GM12878 (cell line): Measurements from ENCODE around the gene ELANE. TPM values are rescaled to one million over a fixed set of nuclear protein-coding genes. Genes with fewer than 3 reads are reported as not detected.
A peak's percentile ranks its signal among the peaks of the same experiment; 100 is the strongest.

Source experiments
- ATAC-seq: fragments of 200-7000 bp; cut with Tn5 transposase; 3 replicates; pipeline ENCODE4 v1.9.1; 2020; ENCODE audit warnings: mild to moderate bottlenecking, moderate library complexity
- BruUV-seq: library from RNA; stranded (reverse); fragments of 400-500 nt; replicated peaks from 2 replicates; lab custom pipeline; 2021; lab: Mats Ljungman, UMichigan
- CTCF ChIA-PET: fragments of 300-600 bp; sonication (Branson Sonifier 250); formaldehyde crosslinking; extraction: SDS; loops from one replicate; lab custom pipeline; 2021; ENCODE audit warnings: inconsistent platforms; lab: Yijun Ruan, JAX
- POLR2A ChIA-PET: fragments of 350-600 bp; formaldehyde crosslinking; extraction: SDS; loops from one replicate; lab custom pipeline; 2021; ENCODE audit warnings: inconsistent platforms; lab: Charles Lee
- RAD21 ChIA-PET: fragments of 300-600 bp; sonication (Branson Sonifier 250); formaldehyde crosslinking; loops from one replicate; lab custom pipeline; 2023; ENCODE audit warnings: antibody characterized with exemption; ENCODE audit not compliant: unreplicated experiment; lab: Charles Lee
- SMC1A ChIA-PET: fragments of 300-600 bp; sonication (Branson Sonifier 250); formaldehyde crosslinking; loops from one replicate; lab custom pipeline; 2023; ENCODE audit not compliant: unreplicated experiment, uncharacterized antibody; lab: Charles Lee
- DNase-seq: peaks from one replicate; pipeline ENCODE4 v3.0.0-alpha.2; 2011; ENCODE audit warnings: low read depth, low spot score
- FAIRE-seq: peaks from 3 replicates; lab custom pipeline; 2011; peaks lifted over from hg19 to GRCh38; lab: Jason Lieb, UNC
- H2AFZ ChIP-seq: 2 replicates; pipeline ENCODE4 v1.6.0; 2011; ENCODE audit warnings: low read depth, low read length, control low read depth; ENCODE audit not compliant: control insufficient read depth
- H3K27ac ChIP-seq: 2 replicates; pipeline ENCODE4 v1.5.1; 2011; ENCODE audit warnings: control low read depth; ENCODE audit not compliant: control insufficient read depth, insufficient read depth
- H3K27me3 ChIP-seq, 2 experiments: replicated peaks in 1 of 2; 2 replicates each; pipeline versions ENCODE4 v1.6.0 to v1.6.1; 2011; ENCODE audit warnings: low read length in 1 of 2; ENCODE audit not compliant: control insufficient read depth in 2 of 2, insufficient read depth in 2 of 2
- H3K36me3 ChIP-seq, 2 experiments: 2 replicates each; pipeline ENCODE4 v1.5.1; 2011; ENCODE audit warnings: low read length in 1 of 2; ENCODE audit not compliant: control insufficient read depth in 2 of 2, insufficient read depth in 2 of 2
- H3K4me1 ChIP-seq: 2 replicates; pipeline ENCODE4 v1.6.1; 2011; ENCODE audit warnings: mild to moderate bottlenecking, low read length, moderate library complexity, mixed read lengths; ENCODE audit not compliant: control insufficient read depth, insufficient read depth
- H3K4me2 ChIP-seq: 2 replicates; pipeline ENCODE4 v1.6.0; 2011; ENCODE audit warnings: control low read depth; ENCODE audit not compliant: control insufficient read depth, insufficient read depth
- H3K4me3 ChIP-seq: fragments of 200-600 bp; sonication (generic); 2 replicates; pipeline ENCODE4 v1.5.1; 2016
- H3K79me2 ChIP-seq: 2 replicates; pipeline ENCODE4 v1.6.0; 2011; ENCODE audit warnings: low read length; ENCODE audit not compliant: control insufficient read depth, insufficient read depth
- H3K9ac ChIP-seq: 2 replicates; pipeline ENCODE4 v1.8.0; 2011; ENCODE audit warnings: low read length, control low read depth, mixed read lengths; ENCODE audit not compliant: control insufficient read depth, insufficient read depth
- H3K9me3 ChIP-seq: replicated peaks from 3 replicates; pipeline ENCODE4 v1.5.1; 2011; ENCODE audit warnings: mild to moderate bottlenecking, low read length; ENCODE audit not compliant: control insufficient read depth, insufficient read depth
- H4K20me1 ChIP-seq: 2 replicates; pipeline ENCODE4 v1.6.0; 2011; ENCODE audit not compliant: control insufficient read depth, insufficient read depth
- BCL11A ChIP-seq: IDR thresholded peaks from 2 replicates; pipeline ENCODE4 v1.6.1; 2011; ENCODE audit warnings: low read depth, low read length
- CBX5 ChIP-seq: sonication (generic); IDR thresholded peaks from 2 replicates; pipeline ENCODE4 v1.6.1; 2016; ENCODE audit warnings: low read depth, moderate library complexity, mild to moderate bottlenecking, inconsistent platforms
- LARP7 ChIP-seq: fragments of 450-650 bp; IDR thresholded peaks from 2 replicates; pipeline ENCODE4 v1.6.1; 2017; ENCODE audit warnings: mild to moderate bottlenecking
- MXI1 ChIP-seq: fragments of 150-350 bp; IDR thresholded peaks from 2 replicates; pipeline ENCODE4 v1.6.1; 2011; ENCODE audit warnings: low read depth, mild to moderate bottlenecking, inconsistent platforms, low read length, improper control_type of control experiment
- NBN ChIP-seq: fragments of 450-650 bp; IDR thresholded peaks from 2 replicates; pipeline ENCODE4 v1.6.1; 2016
- NFIC ChIP-seq: IDR thresholded peaks from 2 replicates; pipeline ENCODE4 v1.6.1; 2012; ENCODE audit warnings: low read depth, mild to moderate bottlenecking, inconsistent platforms, low read length, moderate library complexity
- NFYA ChIP-seq: IDR thresholded peaks from 2 replicates; pipeline ENCODE4 v1.6.1; 2011; ENCODE audit warnings: low read depth, mild to moderate bottlenecking, low read length, improper control_type of control experiment, borderline replicate concordance
- NFYB ChIP-seq: IDR thresholded peaks from 2 replicates; pipeline ENCODE4 v1.6.1; 2011; ENCODE audit warnings: low read depth, mild to moderate bottlenecking, low read length, improper control_type of control experiment, moderate library complexity; ENCODE audit not compliant: insufficient read depth
- RAD21 ChIP-seq: IDR thresholded peaks from 2 replicates; pipeline ENCODE4 v1.6.1; 2011; ENCODE audit warnings: mild to moderate bottlenecking, low read depth, low read length, moderate library complexity; ENCODE audit not compliant: insufficient read depth
- RCOR1 ChIP-seq: conservative IDR thresholded peaks from 2 replicates; pipeline ENCODE4 v1.6.1; 2012; ENCODE audit warnings: low read depth, low read length, improper control_type of control experiment
- SMAD5 ChIP-seq: IDR thresholded peaks from 2 replicates; pipeline ENCODE4 v1.6.1; 2016; ENCODE audit warnings: antibody characterized with exemption, low read depth
- SPI1 ChIP-seq: IDR thresholded peaks from 2 replicates; pipeline ENCODE4 v1.6.1; 2011; ENCODE audit warnings: low read depth, mild to moderate bottlenecking, low read length, moderate library complexity, borderline replicate concordance; ENCODE audit not compliant: insufficient read depth
- TBL1XR1 ChIP-seq: IDR thresholded peaks from 2 replicates; pipeline ENCODE4 v1.6.1; 2012; ENCODE audit warnings: low read depth, low read length, improper control_type of control experiment
- ZNF384 ChIP-seq: IDR thresholded peaks from 2 replicates; pipeline ENCODE4 v1.6.1; 2012; ENCODE audit warnings: low read depth, mild to moderate bottlenecking, low read length, improper control_type of control experiment, borderline replicate concordance
- WGBS: methylation state at CpG from one replicate; pipeline ENCODE4 v1.1.6; 2016; ENCODE audit warnings: low lambda C conversion rate; ENCODE audit not compliant: insufficient replicate concordance, insufficient coverage; ENCODE audit errors: missing lambda C conversion rate; 5-methylcytosine and 5-hydroxymethylcytosine counted together
- in situ Hi-C: fragments of 300-500 bp; cut with MboI; formaldehyde crosslinking; loops from 9 replicates; pipeline ENCODE4 v1.14.3; 2018; ENCODE audit warnings: mixed read lengths
- intact Hi-C: fragments of 100-400 bp; cut with micrococcal nuclease; formaldehyde crosslinking; loops from one replicate; pipeline ENCODE4 v1.14.2; 2022; ENCODE audit not compliant: unreplicated experiment
- polyA plus RNA-seq, 11 experiments: library from polyadenylated mRNA; depleted of rRNA in 4 of 11; unstranded in 6 of 11; stranded (reverse) in 5 of 11; fragments of >200 nt; fragmentation: Nextera tagmentation in 4 of 11; fragmentation: Illumina TruSeq in 1 of 11; extraction: Ambion mirVana in 4 of 11; extraction: Trizol in 1 of 11; gene quantifications; 1 replicate in 1 of 11; 2 replicates in 10 of 11; pipeline versions ENCODE4 v1.2.1 to v1.2.3, GENCODE V29; 2011 to 2016; ENCODE audit warnings: inconsistent platforms in 2 of 11, missing spikeins in 2 of 11, low read depth in 1 of 11
- total RNA-seq, 4 experiments: library from RNA; depleted of rRNA in 3 of 4; stranded (reverse); fragments of >200 nt in 3 of 4; fragmentation: Illumina TruSeq in 1 of 4; extraction: Trizol in 1 of 4; gene quantifications; 2 replicates each; pipeline versions ENCODE4 v1.2.1 to v1.2.3, GENCODE V29; 2013 to 2021

Gene ELANE
- total and polyA plus RNA-seq, 10 of the 15 experiments (the other 5 are each of a cell fraction or from before 2014, with no cell fraction given) = not detected

- H3K36me3 ChIP-seq = peaks cover 0 to 3% of the 10 kb centered on the region in 2 experiments; a peak in 3 of 4 replicates
- WGBS = 91% methylated on average over 18 of the region's 18 CpGs
- no peak overlapping the region for H3K4me3 ChIP-seq
- no TSS peak for BruUV-seq
- no peaks in the 10 kb centered on the region for H3K27me3 ChIP-seq
- no peak overlapping the region for H2AFZ ChIP-seq
- no peak for TF ChIP-seq LARP7
- no peak for TF ChIP-seq NFYB
- TF ChIP-seq RCOR1 = no peak
- no peak for TF ChIP-seq NBN
- TF ChIP-seq SMAD5 = no peak
- TF ChIP-seq RAD21 = no peak
- TF ChIP-seq ZNF384 = no peak
- no peak for TF ChIP-seq CBX5
- TF ChIP-seq BCL11A = no peak
- no peak for TF ChIP-seq MXI1
- no peak for TF ChIP-seq NFYA
- no peak for TF ChIP-seq TBL1XR1
- no peak for TF ChIP-seq SPI1
- TF ChIP-seq NFIC = no peak
- DNase-seq (no peak), FAIRE-seq (no peak), ATAC-seq (no peak)
- RAD21 ChIA-PET = no interaction called here
- no peaks in the 10 kb centered on the region for H4K20me1 ChIP-seq
- POLR2A ChIA-PET = no interaction called here
- H3K79me2 ChIP-seq = peaks cover 7% of the 10 kb centered on the region
- in situ Hi-C loops (no loop called here), intact Hi-C loops (no loop called here)
- H3K4me1 ChIP-seq = no peaks in the 10 kb centered on the region
- H3K9me3 ChIP-seq = no peaks in the 10 kb centered on the region
- no peak overlapping the region for H3K9ac ChIP-seq
- CTCF ChIA-PET = no interaction called here
- SMC1A ChIA-PET = interaction anchor here (0.6 kb wide), 1 partner anchor 321 kb away, joined by 3 read pairs; no protein-coding TSS in a partner anchor
- no peak overlapping the region for H3K27ac ChIP-seq
- peak overlapping the region; percentile 3; the same call in 1 of the 2 replicates for H3K4me2 ChIP-seq
Observed at GRCh38 chr19:890831-891230, 38.7 kb downstream of the ELANE start.
